Common myeloid progenitor, CD34-positive (primary cell): ENCODE results near the gene TRMT10A.
"Not testable (repeated sequence)": the region's sequence is repeated elsewhere in the genome, so short reads cannot be mapped to it uniquely, and the experiment has no call there.

Experiments
- CTCF ChIA-PET: fragments of 350-600 bp; sonication (Branson Sonifier 250); formaldehyde crosslinking; loops from one replicate; lab custom pipeline; 2021; ENCODE audit warnings: antibody characterized with exemption; lab: Charles Lee
- POLR2A ChIA-PET: fragments of 350-600 bp; sonication (Branson Sonifier 250); formaldehyde crosslinking; loops from one replicate; lab custom pipeline; 2021; ENCODE audit warnings: antibody characterized with exemption; lab: Charles Lee
- DNase-seq, 3 donors: peaks; one replicate each; pipeline versions ENCODE4 v3.0.0 to v3.0.0-alpha.2; 2013
- H3K27ac ChIP-seq, 2 experiments: 1 replicate in 1 of 2; 2 replicates in 1 of 2; pipeline ENCODE4 v1.7.0; 2013; ENCODE audit warnings: inconsistent platforms in 2 of 2, low read length in 2 of 2, mild to moderate bottlenecking in 2 of 2, low read depth in 1 of 2, moderate library complexity in 1 of 2; ENCODE audit not compliant: severe bottlenecking in 2 of 2, insufficient read depth in 1 of 2, poor library complexity in 1 of 2
- H3K27me3 ChIP-seq, 5 experiments: replicated peaks in 2 of 5; 1 replicate in 3 of 5; 2 replicates in 2 of 5; pipeline versions ENCODE4 v1.6.1 to v1.7.0; 2013; ENCODE audit warnings: low read length in 4 of 5, mild to moderate bottlenecking in 2 of 5, moderate library complexity in 2 of 5, inconsistent platforms in 1 of 5; ENCODE audit not compliant: insufficient read depth in 5 of 5, control insufficient read depth in 4 of 5
- H3K36me3 ChIP-seq, 4 experiments: 1 replicate in 2 of 4; 2 replicates in 2 of 4; pipeline versions ENCODE4 v1.6.1 to v1.7.0; 2013; ENCODE audit warnings: low read length in 3 of 4, control low read depth in 1 of 4, mild to moderate bottlenecking in 1 of 4; ENCODE audit not compliant: control insufficient read depth in 4 of 4, insufficient read depth in 4 of 4
- H3K4me1 ChIP-seq, 4 experiments: 1 replicate in 3 of 4; 2 replicates in 1 of 4; pipeline versions ENCODE4 v1.6.1 to v1.7.1; 2013; ENCODE audit warnings: low read length in 3 of 4, mild to moderate bottlenecking in 3 of 4, control low read depth in 1 of 4, inconsistent platforms in 1 of 4, moderate library complexity in 1 of 4; ENCODE audit not compliant: control insufficient read depth in 4 of 4, insufficient read depth in 4 of 4; ENCODE audit errors: control extremely low read depth in 1 of 4
- H3K4me3 ChIP-seq, 7 experiments: 1 replicate in 4 of 7; 2 replicates in 3 of 7; pipeline versions ENCODE4 v1.5.1 to v1.7.0; 2013; ENCODE audit warnings: mild to moderate bottlenecking in 7 of 7, low read length in 6 of 7, moderate library complexity in 6 of 7, inconsistent platforms in 2 of 7, low read depth in 2 of 7, control low read depth in 1 of 7; ENCODE audit not compliant: insufficient read depth in 4 of 7, control insufficient read depth in 1 of 7; ENCODE audit errors: extremely low read depth in 1 of 7
- H3K9me3 ChIP-seq, 5 experiments: 1 replicate in 4 of 5; 2 replicates in 1 of 5; pipeline versions ENCODE4 v1.6.1 to v1.7.1; 2013; ENCODE audit warnings: low read length in 4 of 5, mild to moderate bottlenecking in 2 of 5, inconsistent platforms in 1 of 5, low read depth in 1 of 5, moderate library complexity in 1 of 5; ENCODE audit not compliant: control insufficient read depth in 4 of 5, insufficient read depth in 2 of 5; ENCODE audit errors: control extremely low read depth in 1 of 5
- WGBS: methylation state at CpG from one replicate; pipeline ENCODE4 v1.1.5; 2013; ENCODE audit not compliant: insufficient coverage; 5-methylcytosine and 5-hydroxymethylcytosine counted together

TRMT10A gene

DNA sequence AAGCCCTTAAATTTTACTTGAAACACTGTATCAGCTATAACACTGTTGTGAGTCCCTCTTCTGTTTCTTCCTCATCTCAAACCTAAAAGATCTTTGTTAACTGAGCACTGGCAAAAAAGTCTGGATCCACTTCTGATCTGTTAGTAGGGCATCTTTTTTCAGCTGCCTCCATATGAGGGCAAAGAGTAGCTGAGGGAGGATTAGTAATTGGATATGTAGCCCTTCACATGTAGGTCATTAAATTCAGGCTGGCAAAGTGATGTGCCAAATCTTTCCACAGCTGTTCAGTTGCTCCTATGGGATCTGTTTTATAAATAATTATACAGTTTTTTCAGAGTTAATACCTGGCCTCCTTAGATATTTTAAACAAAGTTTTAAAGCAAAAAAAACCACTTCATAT is 1.1 kb upstream of the TRMT10A start:
- H3K4me3 ChIP-seq, result no peak overlapping the region
- CTCF ChIA-PET, result interaction anchor here (0.8 kb wide), 1 partner anchor 243 kb away, joined by 3 read pairs; no protein-coding TSS in a partner anchor
- peaks cover 0 to 8% (median 6%) of the 10 kb centered on the region in 5 experiments for H3K27me3 ChIP-seq
- peaks cover 0 to 10% (median 8%) of the 10 kb centered on the region in 4 experiments for H3K4me1 ChIP-seq
- H3K27ac ChIP-seq, result no peak overlapping the region
- H3K9me3 ChIP-seq, result no peaks in the 10 kb centered on the region
- no peak for DNase-seq
- POLR2A ChIA-PET, result no interaction called here
- H3K36me3 ChIP-seq, result no peaks in the 10 kb centered on the region

GRCh38 chr4:99552872-99553271 is 11.0 kb downstream of the TRMT10A start:
- POLR2A ChIA-PET, result no interaction called here

DNA sequence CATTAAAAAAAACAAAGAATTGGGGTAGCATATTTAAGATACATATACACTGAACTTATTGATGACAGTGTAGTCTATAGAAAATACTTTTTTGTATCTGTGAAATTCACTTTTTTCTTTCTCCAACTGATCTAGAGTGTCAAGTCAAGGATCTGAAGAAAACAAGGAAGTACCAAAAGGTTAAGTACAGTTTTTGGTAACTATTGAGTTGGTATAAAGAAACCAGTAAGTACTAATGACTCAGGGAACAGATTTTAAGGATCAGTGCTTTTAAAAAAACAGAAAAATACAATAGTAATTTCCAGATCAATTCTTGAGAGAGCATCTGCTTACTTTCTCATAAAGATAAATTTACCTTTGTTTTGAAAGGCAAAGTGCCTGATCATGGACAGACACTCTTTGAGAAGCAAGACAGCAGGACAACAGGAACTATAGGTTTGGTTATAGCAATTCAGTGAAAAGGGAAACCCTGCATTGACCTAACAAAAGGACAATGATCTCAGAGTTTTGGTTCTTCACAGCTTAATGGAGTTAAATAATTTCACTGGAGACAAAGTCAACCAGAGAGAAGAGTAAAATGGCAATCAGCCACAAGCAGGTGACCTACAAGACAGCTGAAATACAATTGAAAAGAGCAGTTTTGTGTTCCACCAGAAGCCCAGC is 23.4 kb downstream of the TRMT10A start:
- Histone ChIP-seq H3K4me3 (no peak overlapping the region), H3K4me1 (no peaks in the 10 kb centered on the region), H3K36me3 (no peaks in the 10 kb centered on the region), H3K9me3 (peaks cover 0 to 4% (median 2%) of the 10 kb centered on the region in 5 experiments), H3K27me3 (peaks cover 0 to 2% (median 0%) of the 10 kb centered on the region in 5 experiments), H3K27ac (no peak overlapping the region)
- DNase-seq, result no peak
- CTCF ChIA-PET, result interaction anchor here (0.6 to 1.6 kb wide), 2 partner anchors 11 to 334 kb away, joined by 3 read pairs; no protein-coding TSS in a partner anchor
- POLR2A ChIA-PET, result no interaction called here

More at GRCh38 chr4:99552872-99553271, 11.0 kb downstream of the TRMT10A start:
- Histone ChIP-seq H3K27me3 (no peaks in the 10 kb centered on the region), H3K9me3 (no peaks in the 10 kb centered on the region), H3K4me3 (no peak overlapping the region), H3K4me1 (no peaks in the 10 kb centered on the region), H3K27ac (no peak overlapping the region), H3K36me3 (no peaks in the 10 kb centered on the region)
- DNase-seq, result no peak
- WGBS, result no CpG with 5 or more reads among the region's 2 CpGs
- CTCF ChIA-PET, result interaction anchor here (1.1 kb wide), 1 partner anchor 255 kb away, joined by 3 read pairs; no protein-coding TSS in a partner anchor

- Histone ChIP-seq H3K27ac (no peak overlapping the region), H3K9me3 (no peaks in the 10 kb centered on the region), H3K4me3 (no peak overlapping the region), H3K27me3 (peaks cover 0 to 2% (median 0%) of the 10 kb centered on the region in 5 experiments), H3K4me1 (no peaks in the 10 kb centered on the region), H3K36me3 (no peaks in the 10 kb centered on the region)
- DNase-seq, result no peak
- 80% methylated on average over 4 of the region's 4 CpGs for WGBS
- ChIA-PET CTCF (no interaction called here), POLR2A (no interaction called here)
These were observed 26.2 kb downstream of the TRMT10A start for GRCh38 chr4:99537674-99538073.

DNA sequence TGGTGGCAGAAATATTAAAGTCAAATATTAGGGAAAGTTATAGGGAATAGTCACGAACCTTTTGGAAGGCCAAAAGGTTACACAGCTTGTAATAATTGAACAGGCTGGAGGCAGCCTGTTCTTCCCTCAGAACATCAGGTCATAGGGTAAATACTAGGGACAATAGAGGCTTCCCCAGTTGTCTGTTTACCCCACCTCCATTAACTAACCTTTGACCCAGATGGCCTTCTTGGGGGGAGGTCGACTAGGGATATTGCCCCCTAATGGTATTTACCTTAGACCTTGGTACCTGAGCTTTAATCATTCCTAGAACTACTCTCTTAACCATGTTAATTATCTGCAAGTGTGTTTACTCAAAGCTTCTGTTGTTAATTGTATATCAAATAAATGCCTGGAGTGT is 27.0 kb downstream of the TRMT10A start:
- Histone ChIP-seq H3K27me3 (peaks cover 0 to 2% (median 0%) of the 10 kb centered on the region in 5 experiments), H3K9me3 (no peaks in the 10 kb centered on the region), H3K4me3 (no peak overlapping the region), H3K27ac (no peak overlapping the region), H3K4me1 (no peaks in the 10 kb centered on the region), H3K36me3 (no peaks in the 10 kb centered on the region)
- ChIA-PET POLR2A (no interaction called here), CTCF (interaction anchor here (0.6 to 0.8 kb wide), 2 partner anchors 32 to 1320 kb away, joined by 3 read pairs; no protein-coding TSS in a partner anchor)
- WGBS, result no CpG with 5 or more reads among the region's 2 CpGs
- no peak for DNase-seq

GRCh38 chr4:99536271-99536670 is 27.6 kb downstream of the TRMT10A start:
- no peaks in the 10 kb centered on the region for H3K4me1 ChIP-seq
- H3K27ac ChIP-seq, result no peak overlapping the region
- CTCF ChIA-PET, result interaction anchor here (0.6 kb wide), 1 partner anchor 1320 kb away, joined by 3 read pairs; no protein-coding TSS in a partner anchor
- no peaks in the 10 kb centered on the region for H3K36me3 ChIP-seq
- no peak overlapping the region for H3K4me3 ChIP-seq
- WGBS, result 69% methylated on average over 2 of the region's 2 CpGs
- POLR2A ChIA-PET, result no interaction called here
- peaks cover 0 to 4% (median 0%) of the 10 kb centered on the region in 5 experiments for H3K27me3 ChIP-seq
- H3K9me3 ChIP-seq, result no peaks in the 10 kb centered on the region
- no peak for DNase-seq

GRCh38 chr4:99534699-99535098 is 29.1 kb downstream of the TRMT10A start:
- H3K36me3 ChIP-seq, H3K27me3 ChIP-seq, H3K27ac ChIP-seq, H3K4me3 ChIP-seq, H3K9me3 ChIP-seq, CTCF ChIA-PET, H3K4me1 ChIP-seq, DNase-seq, POLR2A ChIA-PET: not testable (repeated sequence)
- WGBS, result 100% methylated on average over 1 of the region's 3 CpGs
